Stimulated activated CD8-positive, alpha-beta memory T cell treated with anti-CD3 and anti-CD28 coated beads, Interleukin-7, amount 100 ng/mL, for 24 hours (primary cell): ENCODE measurements around the gene UGP2.
"Not testable (repeated sequence)": the region's sequence is repeated elsewhere in the genome, so short reads cannot be mapped to it uniquely, and the experiment has no call there.

Experiments used
- DNase-seq: peaks from one replicate; pipeline ENCODE4 v3.0.0-alpha.2; 2020; ENCODE audit warnings: low read depth

UGP2 gene

DNA sequence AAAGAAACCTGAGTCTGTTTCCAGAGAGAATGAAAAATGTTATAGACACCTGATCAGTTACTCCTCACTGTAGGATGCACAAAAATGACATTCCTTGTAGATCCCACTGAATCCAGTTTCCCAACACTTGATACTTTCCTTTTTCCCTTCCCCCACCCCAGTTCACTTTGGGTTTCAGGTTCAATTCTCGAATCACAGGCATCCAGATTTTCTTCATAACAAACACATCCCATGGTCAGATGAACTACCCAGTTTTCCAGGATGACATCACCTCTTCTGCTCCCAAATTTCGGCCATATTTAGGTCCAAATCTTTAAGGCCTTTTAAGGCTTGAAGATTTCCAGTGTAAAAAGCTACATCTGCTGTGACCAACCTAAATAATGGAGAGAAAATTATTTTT is 51.5 kb downstream of the UGP2 start:
- DNase-seq = no peak

DNA sequence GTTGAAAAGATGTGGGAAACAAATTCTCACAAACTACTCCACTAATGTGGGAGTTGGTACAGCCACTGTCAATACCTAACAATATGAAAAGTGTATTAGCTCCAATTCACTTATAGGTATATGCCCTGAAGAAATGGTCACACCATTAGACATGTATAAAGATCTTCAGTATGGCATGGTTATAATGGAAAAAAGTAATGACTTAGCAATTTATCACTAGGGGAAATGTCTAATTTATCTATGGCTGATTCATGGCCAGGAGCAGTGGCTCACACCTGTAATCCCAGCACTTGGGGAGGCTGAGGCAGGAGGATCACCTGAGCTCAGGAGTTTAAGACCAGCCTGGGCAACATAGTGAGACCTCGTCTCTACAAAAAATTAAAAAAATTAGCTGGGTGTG is 52.5 kb downstream of the UGP2 start:
- no peak for DNase-seq

DNA sequence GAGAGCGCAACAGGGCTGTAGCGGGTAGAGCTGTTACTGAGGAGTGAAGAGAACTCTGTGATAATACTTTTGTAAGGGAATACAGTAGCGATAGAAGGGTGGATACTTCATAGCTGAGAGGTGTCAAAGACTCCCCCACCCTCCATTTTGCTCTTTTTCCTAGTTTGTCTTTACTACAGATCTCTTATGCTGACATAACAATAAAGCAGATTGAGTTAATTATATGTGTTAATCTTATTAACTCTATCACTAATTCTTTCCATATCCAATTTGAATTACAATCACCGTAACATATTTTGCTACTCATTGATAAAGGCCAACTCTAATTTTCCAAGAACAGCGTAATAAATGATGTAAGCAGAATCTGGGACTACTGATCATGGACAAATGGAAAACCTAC is 57.1 kb downstream of the UGP2 start:
- no peak for DNase-seq

DNA sequence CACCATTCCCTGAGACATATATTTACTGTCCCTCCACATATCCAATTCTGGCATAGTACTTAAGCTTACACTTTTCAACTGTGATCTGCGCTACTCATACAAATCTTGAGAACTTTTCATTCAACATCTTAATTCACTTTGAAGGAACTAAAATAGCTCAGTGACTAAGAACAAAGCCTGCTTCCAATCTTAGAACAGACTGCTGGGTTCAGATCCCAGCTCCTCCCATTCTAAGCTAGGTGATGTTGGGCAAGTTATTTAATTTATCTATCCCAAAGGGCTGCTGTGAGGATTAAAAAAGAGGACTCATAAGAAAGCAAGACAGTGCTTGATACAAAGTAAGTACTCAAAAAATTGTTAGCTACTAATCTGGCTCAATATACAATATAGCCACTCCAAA is 57.9 kb downstream of the UGP2 start:
- DNase-seq = no peak

DNA sequence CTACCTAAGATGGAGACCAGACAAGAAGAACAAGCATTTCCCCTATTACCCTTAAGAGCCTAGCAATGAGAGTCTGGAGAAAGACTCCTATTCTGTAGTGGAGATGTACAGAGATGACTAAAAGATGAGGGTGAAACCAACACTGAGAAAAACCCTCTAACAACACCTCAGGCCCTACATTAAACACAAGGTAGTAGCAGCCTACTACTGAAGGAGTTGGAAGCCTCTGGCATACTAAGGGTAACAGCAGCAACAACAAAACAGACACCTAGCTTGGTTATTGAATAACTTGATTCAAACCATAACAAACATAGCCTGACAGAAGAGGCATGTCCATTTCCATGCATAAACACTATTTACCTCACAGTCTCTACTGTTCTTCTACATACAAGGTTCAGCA is 60.5 kb downstream of the UGP2 start:
- no peak for DNase-seq

DNA sequence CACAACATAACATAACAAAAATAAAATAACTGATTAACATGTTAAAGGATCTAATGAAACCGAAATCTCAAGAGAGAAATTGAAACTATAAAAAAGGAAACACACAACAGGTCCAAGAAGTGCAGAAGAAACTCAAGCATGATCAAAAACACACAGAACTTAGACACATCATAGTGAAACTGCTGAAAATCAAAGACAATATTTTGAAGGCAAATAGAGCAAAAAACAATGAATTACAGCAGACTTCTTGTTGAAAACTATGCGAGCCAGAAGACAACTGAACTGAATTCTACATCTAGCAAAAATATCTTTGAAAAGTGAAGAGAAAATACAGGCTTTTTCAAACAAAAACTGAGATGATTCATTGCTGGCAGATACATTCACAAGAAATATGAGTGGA is 61.3 kb downstream of the UGP2 start:
- DNase-seq = no peak

DNA sequence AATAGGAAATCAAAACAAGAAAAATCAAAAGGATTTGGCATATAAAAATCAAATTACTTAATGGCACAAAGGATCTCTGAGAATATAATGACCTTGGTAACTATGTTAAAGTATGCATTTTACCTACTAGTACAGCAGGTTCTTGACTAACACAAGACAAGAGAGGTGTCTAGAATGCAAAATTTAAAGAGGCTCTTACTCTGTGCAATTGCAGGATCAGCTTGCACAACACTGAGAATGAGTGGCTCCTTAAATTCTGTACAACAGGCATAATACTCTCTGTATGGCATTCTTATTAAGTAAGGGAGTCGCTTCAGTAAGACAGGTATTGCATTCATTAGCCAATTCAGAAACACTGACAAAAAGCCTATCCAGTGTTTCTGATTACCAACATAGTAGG is 72.6 kb downstream of the UGP2 start:
- no peak for DNase-seq

DNA sequence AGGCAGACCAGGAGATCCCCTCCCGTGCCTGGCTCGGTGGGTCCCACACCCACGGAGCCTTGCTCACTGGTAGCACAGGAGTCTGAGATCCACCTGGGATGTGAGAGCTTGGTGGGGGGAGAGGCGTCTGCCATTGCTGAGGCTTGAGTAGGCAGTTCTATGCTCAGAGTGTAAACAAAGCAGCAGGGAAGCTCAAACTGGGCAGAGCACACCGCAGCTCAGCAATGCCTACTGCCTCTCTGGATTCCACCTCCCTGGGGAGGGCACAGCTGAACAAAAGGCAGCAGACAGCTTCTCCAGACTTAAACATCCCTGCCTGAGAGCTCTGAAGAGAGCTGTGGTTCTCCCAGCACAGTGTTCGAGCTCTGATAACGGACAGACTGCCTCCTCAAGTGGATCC is 85.1 kb downstream of the UGP2 start:
- no peak for DNase-seq

DNA sequence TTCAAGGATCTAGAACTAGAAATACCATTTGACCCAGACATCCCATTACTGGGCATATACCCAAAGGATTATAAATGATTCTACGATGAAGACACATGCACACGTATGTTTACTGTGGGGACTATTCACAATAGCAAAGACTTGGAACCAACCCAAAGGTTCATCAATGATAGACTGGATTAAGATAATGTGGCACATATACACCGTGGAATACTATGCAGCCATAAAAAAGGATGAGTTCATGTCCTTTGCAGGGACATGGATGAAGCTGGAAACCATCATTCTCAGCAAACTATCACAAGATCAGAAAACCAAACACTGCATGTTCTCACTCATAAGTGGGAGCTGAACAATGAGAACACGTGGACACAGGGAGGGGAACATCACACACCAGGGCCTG is 90.4 kb downstream of the UGP2 start:
- DNase-seq = not testable (repeated sequence)
